Measurements from ENCODE around the gene ATP5F1E. TPM values are rescaled to one million over a fixed set of nuclear protein-coding genes. Genes with fewer than 3 reads are reported as not detected.

Gene ATP5F1E
- total RNA-seq, 4 donors from 2014 or later = 11.6 to 35.5 (median 26.0) TPM

DNA sequence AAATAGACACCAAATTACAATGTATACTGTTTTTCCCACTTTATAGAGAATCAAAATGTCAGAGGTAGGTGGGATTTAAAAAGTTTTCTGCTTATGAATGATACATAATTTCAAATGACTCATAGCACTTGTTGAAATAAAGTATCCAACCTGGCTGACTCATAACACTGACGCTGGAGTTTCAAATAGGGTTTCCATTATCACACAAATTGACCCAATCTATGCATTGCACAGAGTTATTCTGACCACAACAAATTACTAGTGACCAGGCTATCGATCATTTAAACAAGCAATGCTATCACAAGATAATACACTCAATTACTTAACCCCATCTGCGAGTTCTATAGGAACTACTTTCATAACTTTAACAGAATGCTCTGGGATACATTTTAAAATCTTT, 42.3 kb upstream of the ATP5F1E start:
- intact Hi-C loops (cut with DNase I) = no loop called here
- H3K4me3 ChIP-seq = no peak overlapping the region
- TF ChIP-seq, protein P1, sequence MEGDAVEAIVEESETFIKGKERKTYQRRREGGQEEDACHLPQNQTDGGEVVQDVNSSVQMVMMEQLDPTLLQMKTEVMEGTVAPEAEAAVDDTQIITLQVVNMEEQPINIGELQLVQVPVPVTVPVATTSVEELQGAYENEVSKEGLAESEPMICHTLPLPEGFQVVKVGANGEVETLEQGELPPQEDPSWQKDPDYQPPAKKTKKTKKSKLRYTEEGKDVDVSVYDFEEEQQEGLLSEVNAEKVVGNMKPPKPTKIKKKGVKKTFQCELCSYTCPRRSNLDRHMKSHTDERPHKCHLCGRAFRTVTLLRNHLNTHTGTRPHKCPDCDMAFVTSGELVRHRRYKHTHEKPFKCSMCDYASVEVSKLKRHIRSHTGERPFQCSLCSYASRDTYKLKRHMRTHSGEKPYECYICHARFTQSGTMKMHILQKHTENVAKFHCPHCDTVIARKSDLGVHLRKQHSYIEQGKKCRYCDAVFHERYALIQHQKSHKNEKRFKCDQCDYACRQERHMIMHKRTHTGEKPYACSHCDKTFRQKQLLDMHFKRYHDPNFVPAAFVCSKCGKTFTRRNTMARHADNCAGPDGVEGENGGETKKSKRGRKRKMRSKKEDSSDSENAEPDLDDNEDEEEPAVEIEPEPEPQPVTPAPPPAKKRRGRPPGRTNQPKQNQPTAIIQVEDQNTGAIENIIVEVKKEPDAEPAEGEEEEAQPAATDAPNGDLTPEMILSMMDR (IDR thresholded peaks at IDR 0.05) = no peak
- TF ChIP-seq POLR2A (IDR thresholded peaks at IDR 0.05) = no peak
- peaks cover 0 to 46% (median 0%) of the 10 kb centered on the region in 4 donors for H3K27me3 ChIP-seq
- H3K36me3 ChIP-seq = no peaks in the 10 kb centered on the region
- no peaks in the 10 kb centered on the region for H3K9me3 ChIP-seq
- peaks cover 0 to 19% (median 0%) of the 10 kb centered on the region in 3 donors for H3K4me1 ChIP-seq
- no peak overlapping the region for H3K27ac ChIP-seq
- 42 to 47% methylated on average over 3 of the region's 3 CpGs for WGBS, 2 donors
- DNase-seq = no peak

DNA sequence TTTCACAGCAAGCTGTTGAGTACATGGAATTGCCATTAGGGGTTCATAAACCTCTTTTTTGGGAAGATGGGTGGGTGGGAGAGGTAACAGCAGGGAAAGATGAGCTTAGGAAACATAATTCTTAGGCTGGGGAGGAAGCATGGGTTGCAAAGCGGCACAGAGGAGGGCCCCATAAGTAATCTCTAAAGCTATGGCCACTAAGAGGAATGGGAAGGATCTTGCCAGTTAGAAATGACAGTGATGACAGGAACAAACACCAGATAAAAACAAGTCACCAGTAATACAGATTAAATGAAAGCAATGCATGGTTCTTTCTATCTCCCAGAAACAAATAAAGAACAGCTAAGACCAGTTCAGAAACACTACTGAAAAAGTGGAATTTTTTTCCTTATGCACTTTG, 41.4 kb upstream of the ATP5F1E start:
- H3K4me3 ChIP-seq = no peak overlapping the region
- intact Hi-C loops (cut with DNase I) = no loop called here

DNA sequence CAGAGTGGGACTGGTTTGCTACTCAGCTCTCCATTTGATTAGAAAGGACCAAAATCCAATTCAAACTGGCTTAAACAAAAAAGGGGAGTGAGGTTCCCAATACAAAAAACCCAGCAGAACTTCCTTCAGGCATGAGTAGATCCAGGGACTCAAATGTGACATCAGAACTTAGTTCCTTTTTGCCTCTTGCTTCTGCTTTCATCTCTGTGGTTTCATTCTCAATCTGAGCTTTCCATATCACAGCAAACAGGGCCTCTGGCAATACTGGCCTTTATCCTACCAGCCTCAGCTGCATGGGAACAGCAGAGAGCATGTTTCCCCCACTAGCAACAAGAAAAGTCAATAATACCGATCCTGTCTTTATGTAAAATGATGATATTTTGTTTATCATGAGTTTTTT, 39.1 kb upstream of the ATP5F1E start:
- 13 to 41% methylated on average over 1 of the region's 1 CpG for WGBS, 2 donors
- peaks cover 0 to 5% (median 0%) of the 10 kb centered on the region in 3 donors for H3K4me1 ChIP-seq
- peaks cover 0 to 23% (median 0%) of the 10 kb centered on the region in 4 donors for H3K27me3 ChIP-seq
- no peaks in the 10 kb centered on the region for H3K36me3 ChIP-seq
- intact Hi-C loops (cut with DNase I) = no loop called here
- TF ChIP-seq, protein P1 (IDR thresholded peaks at IDR 0.05) = no peak
- TF ChIP-seq POLR2A (IDR thresholded peaks at IDR 0.05) = no peak
- no peak overlapping the region for H3K27ac ChIP-seq
- no peak overlapping the region for H3K4me3 ChIP-seq
- DNase-seq = no peak
- H3K9me3 ChIP-seq = no peaks in the 10 kb centered on the region

More for the DNA sequence above, 41.4 kb upstream of the ATP5F1E start:
- Histone ChIP-seq H3K27me3 (peaks cover 0 to 42% (median 0%) of the 10 kb centered on the region in 4 donors), H3K9me3 (no peaks in the 10 kb centered on the region), H3K4me1 (peaks cover 0 to 19% (median 0%) of the 10 kb centered on the region in 3 donors), H3K27ac (no peak overlapping the region), H3K36me3 (no peaks in the 10 kb centered on the region)
- 100% methylated on average over 1 of the region's 1 CpG for WGBS, 2 donors
- TF ChIP-seq, protein P1 (IDR thresholded peaks at IDR 0.05) = no peak
- no peak for TF ChIP-seq POLR2A (IDR thresholded peaks at IDR 0.05)
- no peak for DNase-seq

GRCh38 chr20:59069026-59069425, 36.9 kb upstream of the ATP5F1E start:
- TF ChIP-seq POLR2A (IDR thresholded peaks at IDR 0.05) = no peak
- Histone ChIP-seq H3K9me3 (no peaks in the 10 kb centered on the region), H3K27me3 (peaks cover 0 to 20% (median 0%) of the 10 kb centered on the region in 4 donors), H3K4me1 (peaks cover 0 to 14% (median 4%) of the 10 kb centered on the region in 3 donors), H3K27ac (no peak overlapping the region), H3K4me3 (no peak overlapping the region), H3K36me3 (no peaks in the 10 kb centered on the region)
- intact Hi-C loops (cut with DNase I) = no loop called here
- no peak for DNase-seq
- WGBS, 2 donors = 32 to 47% methylated on average over 2 of the region's 2 CpGs

DNA sequence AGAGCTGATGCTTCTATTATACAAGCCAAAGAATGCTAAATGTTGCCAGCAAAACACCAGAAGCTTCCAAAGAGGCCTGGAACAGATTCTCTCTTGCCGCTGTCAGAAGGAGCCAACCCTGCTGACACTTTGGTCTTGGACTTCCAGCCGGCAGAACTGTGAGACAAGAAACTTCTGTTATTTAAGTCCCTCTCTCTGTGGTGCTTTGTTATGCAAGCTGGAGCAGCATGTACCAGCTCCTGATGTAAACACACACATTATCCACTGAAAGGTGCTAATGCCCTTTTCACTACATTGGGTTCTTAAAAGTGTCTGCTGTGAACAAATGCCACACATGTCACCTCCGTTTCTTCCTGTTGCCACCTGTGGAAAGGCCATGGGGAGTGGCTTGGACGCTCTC, 36.4 kb upstream of the ATP5F1E start:
- H3K9me3 ChIP-seq = no peaks in the 10 kb centered on the region
- no peaks in the 10 kb centered on the region for H3K36me3 ChIP-seq
- 74 to 75% methylated on average over 4 of the region's 4 CpGs for WGBS, 2 donors
- no peak for DNase-seq
- H3K4me3 ChIP-seq = no peak overlapping the region
- H3K27me3 ChIP-seq = peaks cover 0 to 19% (median 0%) of the 10 kb centered on the region in 4 donors
- TF ChIP-seq, protein P1 (IDR thresholded peaks at IDR 0.05) = no peak
- TF ChIP-seq POLR2A (IDR thresholded peaks at IDR 0.05) = no peak
- no peak overlapping the region for H3K27ac ChIP-seq
- peaks cover 0 to 19% (median 6%) of the 10 kb centered on the region in 3 donors for H3K4me1 ChIP-seq
- intact Hi-C loops (cut with DNase I) = no loop called here

Measured in esophagus squamous epithelium (tissue), 5 donors.